Activated CD4-positive, alpha-beta T cell treated with anti-CD3 and anti-CD28 coated beads for 36 hours (primary cell): Measurements from ENCODE around the gene OAS2. TPM values are rescaled to one million over a fixed set of nuclear protein-coding genes. Genes with fewer than 3 reads are reported as not detected.

Source experiments
- ATAC-seq: fragments of 200-7000 bp; cut with Tn5 transposase; one replicate; pipeline ENCODE4 v1.10.0; 2021; ENCODE audit warnings: mild to moderate bottlenecking, moderate library complexity
- CTCF ChIA-PET: fragments of 350-600 bp; sonication (Branson Sonifier 250); formaldehyde crosslinking; loops from one replicate; lab custom pipeline; 2021; ENCODE audit warnings: antibody characterized with exemption; lab: Charles Lee
- POLR2A ChIA-PET: fragments of 350-600 bp; sonication (Branson Sonifier 250); formaldehyde crosslinking; loops from one replicate; lab custom pipeline; 2021; ENCODE audit warnings: antibody characterized with exemption, inconsistent platforms; lab: Charles Lee
- DNase-seq: peaks from one replicate; pipeline ENCODE4 v3.0.0-alpha.2; 2020
- H3K27ac Mint-ChIP-seq: one replicate; pipeline ENCODE4 v1.8.0; 2021; ENCODE audit warnings: mixed read lengths
- H3K27me3 Mint-ChIP-seq: one replicate; pipeline ENCODE4 v1.8.0; 2021; ENCODE audit warnings: mixed read lengths
- H3K36me3 Mint-ChIP-seq: one replicate; pipeline ENCODE4 v1.8.0; 2021; ENCODE audit warnings: low read depth, mixed read lengths
- H3K4me1 Mint-ChIP-seq: one replicate; pipeline ENCODE4 v1.8.0; 2021; ENCODE audit warnings: mixed read lengths
- H3K4me3 Mint-ChIP-seq: one replicate; pipeline ENCODE4 v1.8.0; 2021; ENCODE audit warnings: mild to moderate bottlenecking, moderate library complexity, mixed read lengths
- H3K9me3 Mint-ChIP-seq: one replicate; pipeline ENCODE4 v1.8.0; 2021; ENCODE audit warnings: low read depth, mixed read lengths
- intact Hi-C, 2 experiments: fragments of 100-400 bp; cut with DNase I in 1 of 2; cut with micrococcal nuclease in 1 of 2; formaldehyde crosslinking; loops; one replicate each; pipeline versions ENCODE4 v1.14.2 to v1.15.1; 2022 to 2024; cut with DNase I, micrococcal nuclease
- total RNA-seq, 2 experiments: library from RNA; stranded (reverse); gene quantifications; one replicate each; pipeline ENCODE4 v1.2.3, GENCODE V29; 2021

The OAS2 gene, protein sequence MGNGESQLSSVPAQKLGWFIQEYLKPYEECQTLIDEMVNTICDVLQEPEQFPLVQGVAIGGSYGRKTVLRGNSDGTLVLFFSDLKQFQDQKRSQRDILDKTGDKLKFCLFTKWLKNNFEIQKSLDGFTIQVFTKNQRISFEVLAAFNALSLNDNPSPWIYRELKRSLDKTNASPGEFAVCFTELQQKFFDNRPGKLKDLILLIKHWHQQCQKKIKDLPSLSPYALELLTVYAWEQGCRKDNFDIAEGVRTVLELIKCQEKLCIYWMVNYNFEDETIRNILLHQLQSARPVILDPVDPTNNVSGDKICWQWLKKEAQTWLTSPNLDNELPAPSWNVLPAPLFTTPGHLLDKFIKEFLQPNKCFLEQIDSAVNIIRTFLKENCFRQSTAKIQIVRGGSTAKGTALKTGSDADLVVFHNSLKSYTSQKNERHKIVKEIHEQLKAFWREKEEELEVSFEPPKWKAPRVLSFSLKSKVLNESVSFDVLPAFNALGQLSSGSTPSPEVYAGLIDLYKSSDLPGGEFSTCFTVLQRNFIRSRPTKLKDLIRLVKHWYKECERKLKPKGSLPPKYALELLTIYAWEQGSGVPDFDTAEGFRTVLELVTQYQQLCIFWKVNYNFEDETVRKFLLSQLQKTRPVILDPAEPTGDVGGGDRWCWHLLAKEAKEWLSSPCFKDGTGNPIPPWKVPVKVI
- total RNA-seq: 100 to 1,000 TPM; 148 to 278 TPM

DNA sequence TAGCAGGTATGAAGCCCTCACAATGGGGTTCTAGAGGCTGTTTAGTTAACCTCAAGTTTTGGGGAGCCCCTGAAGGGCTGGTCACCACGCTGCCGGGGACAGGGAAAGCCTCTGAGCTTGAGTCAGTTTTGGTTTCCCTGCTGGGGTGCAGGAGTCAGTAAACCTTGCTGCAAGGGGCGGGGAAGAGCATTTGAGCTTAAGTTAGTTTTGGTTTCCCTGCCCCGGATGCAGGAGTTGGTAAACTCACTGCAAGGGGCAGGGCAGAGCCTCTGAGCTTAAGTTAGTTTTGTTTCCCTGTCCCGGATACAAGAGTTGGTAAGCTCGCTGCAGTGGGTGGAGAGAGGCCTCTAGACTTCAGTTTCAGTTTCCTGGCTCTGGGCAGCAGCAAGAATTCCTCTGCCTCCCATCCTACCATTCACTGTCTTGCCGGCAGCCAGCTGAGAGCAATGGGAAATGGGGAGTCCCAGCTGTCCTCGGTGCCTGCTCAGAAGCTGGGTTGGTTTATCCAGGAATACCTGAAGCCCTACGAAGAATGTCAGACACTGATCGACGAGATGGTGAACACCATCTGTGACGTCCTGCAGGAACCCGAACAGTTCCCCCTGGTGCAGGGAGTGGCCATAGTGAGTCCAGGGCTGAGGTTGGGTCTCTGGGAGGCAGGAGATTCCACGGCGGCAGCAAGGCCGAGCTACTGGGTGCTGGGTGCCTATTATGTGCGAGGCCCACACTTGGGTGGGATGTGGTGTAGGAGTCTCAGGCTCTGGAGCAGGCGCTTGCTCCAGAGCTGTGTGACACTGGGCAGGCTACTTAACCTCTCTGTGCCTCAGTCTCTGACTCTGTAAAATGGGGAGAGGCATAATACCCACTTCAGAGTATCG is at the start of gene OAS2:
Gene OAS2 (plus strand): TSS at position 357 of the 878 bp plus-strand sequence. CDS start 90 bp downstream, at position 447.
- ATAC-seq (peak; percentile 93), DNase-seq (peak; percentile 90)
- peak within 1 kb of the TSS; percentile 100 for H3K4me3 Mint-ChIP-seq
- POLR2A ChIA-PET: interaction anchor here (0.6 to 2.6 kb wide), 9 partner anchors 9 to 75 kb away, joined by 3 to 16 read pairs (median 4); partner anchors contain the start of gene OAS1
- intact Hi-C loops: loop anchor here (1.0 to 10.0 kb wide), 10 partner anchors 40 to 986 kb away; partner anchors contain the start of genes OAS3 (in 2 of the 2), DDX54 (in 1 of the 2), ERP29 (in 1 of the 2) and OAS1 (in 1 of the 2)
- H3K36me3 Mint-ChIP-seq: peaks cover 49% of the 10 kb centered on the region
- H3K9me3 Mint-ChIP-seq: peaks cover 11% of the 10 kb centered on the region
- H3K27me3 Mint-ChIP-seq: no peaks in the 10 kb centered on the region
- H3K27ac Mint-ChIP-seq: peak within 1 kb of the TSS; percentile 100
- H3K4me1 Mint-ChIP-seq: peaks cover 44% of the 10 kb centered on the region
- CTCF ChIA-PET: interaction anchor here (0.6 to 6.2 kb wide), 17 partner anchors 13 to 255 kb away, joined by 3 to 106 read pairs (median 3); partner anchors contain the start of genes OAS1 and OAS3

DNA sequence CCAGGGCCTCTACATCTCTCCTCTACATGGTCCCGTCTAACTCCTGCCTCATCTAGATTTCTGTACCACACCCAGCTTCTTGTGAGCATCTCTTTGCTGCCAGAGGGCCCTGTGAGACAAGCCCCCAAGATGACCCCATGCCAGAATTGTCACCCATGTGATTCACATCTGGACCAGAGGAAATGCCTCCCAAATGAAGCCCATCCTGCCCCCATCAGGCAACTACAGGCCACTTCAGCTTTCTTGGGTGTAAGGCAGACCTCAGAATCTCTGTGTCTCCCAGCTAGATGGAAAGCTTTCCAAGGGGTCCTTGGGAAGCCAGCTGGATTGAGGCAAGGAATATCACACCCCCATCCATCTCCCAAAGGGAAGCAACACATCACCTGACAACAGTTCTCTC is 49.3 kb upstream of the OAS2 start:
- H3K4me1 Mint-ChIP-seq: peaks cover 4% of the 10 kb centered on the region
- ChIA-PET POLR2A (no interaction called here), CTCF (no interaction called here)
- no peak overlapping the region for H3K27ac Mint-ChIP-seq
- H3K9me3 Mint-ChIP-seq: peaks cover 6% of the 10 kb centered on the region
- H3K36me3 Mint-ChIP-seq: peaks cover 7% of the 10 kb centered on the region
- DNase-seq (no peak), ATAC-seq (no peak)
- no peaks in the 10 kb centered on the region for H3K27me3 Mint-ChIP-seq
- intact Hi-C loops: no loop called here
- H3K4me3 Mint-ChIP-seq: no peak overlapping the region

DNA sequence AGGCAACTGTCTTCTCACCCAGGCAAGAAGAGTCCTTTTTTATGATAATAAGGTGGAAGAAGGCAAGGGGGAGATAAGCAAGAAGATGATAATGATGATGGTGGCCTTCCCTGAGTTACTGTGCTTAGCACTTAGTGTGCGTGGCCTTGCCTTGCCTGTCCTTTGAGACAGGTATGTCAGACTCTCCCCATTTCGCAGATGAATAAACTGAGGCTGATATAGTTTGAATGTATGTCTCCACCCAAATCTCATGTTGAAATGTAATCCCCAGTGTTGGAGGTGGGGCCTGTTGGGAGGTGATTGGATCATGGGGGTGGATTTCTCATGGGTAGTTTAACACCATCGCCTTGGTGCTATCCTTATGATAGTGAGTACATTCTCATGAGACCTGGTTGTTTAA is 48.6 kb upstream of the OAS2 start:
- no peak for ATAC-seq
- Mint-ChIP-seq H3K4me1 (peaks cover 6% of the 10 kb centered on the region), H3K27ac (no peak overlapping the region), H3K9me3 (peaks cover 6% of the 10 kb centered on the region), H3K4me3 (no peak overlapping the region), H3K27me3 (no peaks in the 10 kb centered on the region), H3K36me3 (peaks cover 7% of the 10 kb centered on the region)
- DNase-seq: no peak
- ChIA-PET CTCF (interaction anchor here (0.6 kb wide), 1 partner anchor 78 kb away, joined by 3 read pairs; no protein-coding TSS in a partner anchor), POLR2A (no interaction called here)
- intact Hi-C loops: no loop called here

DNA sequence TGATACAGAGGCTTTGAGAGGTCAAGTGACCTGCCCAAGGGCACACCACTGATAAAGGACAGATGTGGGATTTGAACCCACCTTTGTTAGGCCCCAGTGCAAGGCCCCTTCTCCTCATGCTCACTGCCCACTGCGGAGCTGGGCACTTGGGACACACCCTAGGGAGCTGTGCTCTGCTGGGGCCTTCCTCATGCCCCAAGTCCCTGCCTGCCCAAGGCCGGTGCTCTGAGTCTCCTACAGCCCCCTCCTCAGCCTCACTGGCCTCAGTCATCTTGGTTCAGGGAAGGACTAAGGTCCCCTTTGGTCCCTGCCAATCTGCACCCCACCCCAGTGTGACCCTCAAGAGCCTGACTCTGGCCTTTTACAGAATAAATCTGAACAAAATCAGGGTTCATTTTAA is 48.0 kb upstream of the OAS2 start:
- peaks cover 7% of the 10 kb centered on the region for H3K4me1 Mint-ChIP-seq
- ChIA-PET POLR2A (no interaction called here), CTCF (interaction anchor here (0.7 kb wide), 1 partner anchor 174 kb away, joined by 3 read pairs; no protein-coding TSS in a partner anchor)
- intact Hi-C loops: no loop called here
- H3K27me3 Mint-ChIP-seq: no peaks in the 10 kb centered on the region
- peaks cover 6% of the 10 kb centered on the region for H3K9me3 Mint-ChIP-seq
- DNase-seq (no peak), ATAC-seq (no peak)
- no peak overlapping the region for H3K27ac Mint-ChIP-seq
- no peak overlapping the region for H3K4me3 Mint-ChIP-seq
- peaks cover 7% of the 10 kb centered on the region for H3K36me3 Mint-ChIP-seq

DNA sequence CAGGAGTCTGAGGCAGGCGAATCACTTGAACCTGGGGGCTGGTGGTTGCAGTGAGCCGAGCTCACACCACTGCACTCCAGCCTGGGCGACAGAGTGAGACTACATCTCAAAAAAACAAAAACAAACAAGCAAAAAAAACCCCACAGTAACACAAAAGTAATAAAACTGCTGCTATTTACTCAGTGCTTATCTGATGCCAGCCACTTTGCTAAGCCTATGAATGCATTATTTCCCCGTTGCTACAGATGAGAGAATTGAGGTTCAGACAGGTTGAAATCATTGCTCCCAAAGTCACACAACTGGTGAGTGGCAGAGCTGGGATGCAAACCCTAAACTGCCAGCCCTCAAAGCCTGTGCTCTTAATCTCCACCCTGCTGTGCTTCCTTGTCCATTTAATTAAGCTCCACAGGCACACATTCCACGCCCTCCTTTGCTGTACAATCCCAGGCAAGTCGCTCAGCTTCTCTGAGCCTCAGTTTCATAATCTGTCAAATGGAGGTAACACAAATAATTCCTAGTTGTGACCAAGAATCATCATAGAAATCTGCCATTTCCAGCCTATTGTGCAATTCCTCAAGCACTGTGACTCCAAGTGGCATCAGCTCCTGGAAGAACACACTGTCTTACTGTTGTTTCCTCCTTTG is 45.7 kb upstream of the OAS2 start:
- peaks cover 4% of the 10 kb centered on the region for H3K9me3 Mint-ChIP-seq
- ChIA-PET POLR2A (no interaction called here), CTCF (interaction anchor here (1.6 to 1.7 kb wide), 2 partner anchors 24 to 29 kb away, joined by 4 to 5 read pairs; no protein-coding TSS in a partner anchor)
- H3K4me3 Mint-ChIP-seq: no peak overlapping the region
- H3K27ac Mint-ChIP-seq: no peak overlapping the region
- ATAC-seq (no peak), DNase-seq (no peak)
- peaks cover 2% of the 10 kb centered on the region for H3K36me3 Mint-ChIP-seq
- no peaks in the 10 kb centered on the region for H3K27me3 Mint-ChIP-seq
- intact Hi-C loops: no loop called here
- H3K4me1 Mint-ChIP-seq: peaks cover 13% of the 10 kb centered on the region

DNA sequence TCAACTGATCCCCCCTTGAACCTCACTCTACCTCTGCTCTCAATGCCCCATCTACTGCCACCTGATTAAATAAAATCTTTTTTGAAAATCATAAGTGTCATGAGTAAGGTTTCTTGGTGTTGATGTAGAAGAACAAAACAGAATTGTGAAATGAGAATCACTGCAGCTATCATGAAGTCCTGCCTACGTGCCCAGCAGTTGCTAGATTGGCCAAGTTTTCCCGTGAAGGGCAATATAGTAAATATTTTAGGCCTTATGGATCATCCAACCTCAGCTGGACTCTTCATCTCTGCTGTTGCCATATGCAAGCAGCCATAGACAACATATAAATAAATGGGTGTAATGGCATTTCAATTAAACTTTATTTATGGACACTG is 45.2 kb upstream of the OAS2 start:
- DNase-seq (no peak), ATAC-seq (no peak)
- no peak overlapping the region for H3K27ac Mint-ChIP-seq
- POLR2A ChIA-PET: interaction anchor here (0.6 kb wide), 1 partner anchor 96 kb away, joined by 4 read pairs; no protein-coding TSS in a partner anchor
- no peaks in the 10 kb centered on the region for H3K27me3 Mint-ChIP-seq
- no peak overlapping the region for H3K4me3 Mint-ChIP-seq
- peaks cover 18% of the 10 kb centered on the region for H3K4me1 Mint-ChIP-seq
- no peaks in the 10 kb centered on the region for H3K36me3 Mint-ChIP-seq
- intact Hi-C loops: no loop called here
- CTCF ChIA-PET: interaction anchor here (1.6 kb wide), 1 partner anchor 25 kb away, joined by 5 read pairs; no protein-coding TSS in a partner anchor
- H3K9me3 Mint-ChIP-seq: peaks cover 2% of the 10 kb centered on the region

DNA sequence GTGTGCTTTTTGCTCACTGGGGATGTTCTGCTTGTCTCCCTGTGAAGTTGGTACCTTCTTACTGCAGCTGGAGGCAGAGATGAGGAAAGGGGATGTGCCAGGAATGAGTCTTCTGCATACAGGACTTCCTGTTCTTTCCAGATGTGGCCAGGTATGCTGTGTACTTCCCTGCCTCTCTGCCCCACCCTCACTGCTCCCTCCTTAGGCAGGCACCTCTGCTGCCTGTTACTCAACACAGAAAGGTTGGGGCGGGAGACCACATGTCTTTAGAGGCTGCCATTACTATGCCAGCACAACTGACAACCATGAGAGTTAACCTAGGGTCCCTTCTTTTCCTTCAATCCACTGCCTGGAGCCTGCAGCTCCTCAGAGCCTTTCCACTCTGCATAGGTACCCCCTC is 42.1 kb upstream of the OAS2 start:
- H3K4me3 Mint-ChIP-seq: no peak overlapping the region
- H3K9me3 Mint-ChIP-seq: peaks cover 2% of the 10 kb centered on the region
- POLR2A ChIA-PET: no interaction called here
- H3K27me3 Mint-ChIP-seq: no peaks in the 10 kb centered on the region
- DNase-seq (peak; percentile 15), ATAC-seq (no peak)
- H3K27ac Mint-ChIP-seq: no peak overlapping the region
- H3K36me3 Mint-ChIP-seq: peaks cover 2% of the 10 kb centered on the region
- CTCF ChIA-PET: no interaction called here
- H3K4me1 Mint-ChIP-seq: peaks cover 37% of the 10 kb centered on the region
- intact Hi-C loops: loop anchor here in 1 of 2 experiments (2.0 kb wide), 1 partner anchor 29 kb away; the partner anchor contains the start of gene OAS1

DNA sequence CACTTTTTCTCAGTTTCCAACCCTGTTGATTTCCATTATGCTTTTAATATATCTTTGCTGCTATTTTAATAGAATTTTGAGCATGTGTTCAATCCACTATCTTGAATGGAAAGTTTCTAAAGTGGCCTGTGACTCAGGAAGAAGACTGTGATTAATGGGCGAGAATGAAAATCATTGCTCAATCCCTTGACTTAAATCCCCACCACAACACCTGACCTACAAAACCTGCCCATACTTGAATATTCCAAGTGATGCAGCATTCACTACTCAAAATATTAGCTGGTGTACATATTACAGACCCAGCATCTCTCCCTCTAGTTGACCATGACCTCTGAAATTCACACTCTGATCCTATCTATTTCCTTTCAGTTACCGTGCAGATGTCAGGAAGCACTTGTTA is 41.4 kb upstream of the OAS2 start:
- ChIA-PET CTCF (interaction anchor here (1.0 to 2.0 kb wide), 3 partner anchors 37 to 56 kb away, joined by 3 to 8 read pairs (median 8); partner anchors contain the start of gene OAS2), POLR2A (no interaction called here)
- Mint-ChIP-seq H3K36me3 (peaks cover 2% of the 10 kb centered on the region), H3K27me3 (no peaks in the 10 kb centered on the region), H3K9me3 (peaks cover 2% of the 10 kb centered on the region), H3K4me3 (no peak overlapping the region), H3K4me1 (peaks cover 37% of the 10 kb centered on the region), H3K27ac (peak overlapping the region; percentile 11)
- no peak for ATAC-seq
- DNase-seq: no peak
- intact Hi-C loops: loop anchor here in 1 of 2 experiments (2.0 kb wide), 1 partner anchor 30 kb away; the partner anchor contains the start of gene OAS1

DNA sequence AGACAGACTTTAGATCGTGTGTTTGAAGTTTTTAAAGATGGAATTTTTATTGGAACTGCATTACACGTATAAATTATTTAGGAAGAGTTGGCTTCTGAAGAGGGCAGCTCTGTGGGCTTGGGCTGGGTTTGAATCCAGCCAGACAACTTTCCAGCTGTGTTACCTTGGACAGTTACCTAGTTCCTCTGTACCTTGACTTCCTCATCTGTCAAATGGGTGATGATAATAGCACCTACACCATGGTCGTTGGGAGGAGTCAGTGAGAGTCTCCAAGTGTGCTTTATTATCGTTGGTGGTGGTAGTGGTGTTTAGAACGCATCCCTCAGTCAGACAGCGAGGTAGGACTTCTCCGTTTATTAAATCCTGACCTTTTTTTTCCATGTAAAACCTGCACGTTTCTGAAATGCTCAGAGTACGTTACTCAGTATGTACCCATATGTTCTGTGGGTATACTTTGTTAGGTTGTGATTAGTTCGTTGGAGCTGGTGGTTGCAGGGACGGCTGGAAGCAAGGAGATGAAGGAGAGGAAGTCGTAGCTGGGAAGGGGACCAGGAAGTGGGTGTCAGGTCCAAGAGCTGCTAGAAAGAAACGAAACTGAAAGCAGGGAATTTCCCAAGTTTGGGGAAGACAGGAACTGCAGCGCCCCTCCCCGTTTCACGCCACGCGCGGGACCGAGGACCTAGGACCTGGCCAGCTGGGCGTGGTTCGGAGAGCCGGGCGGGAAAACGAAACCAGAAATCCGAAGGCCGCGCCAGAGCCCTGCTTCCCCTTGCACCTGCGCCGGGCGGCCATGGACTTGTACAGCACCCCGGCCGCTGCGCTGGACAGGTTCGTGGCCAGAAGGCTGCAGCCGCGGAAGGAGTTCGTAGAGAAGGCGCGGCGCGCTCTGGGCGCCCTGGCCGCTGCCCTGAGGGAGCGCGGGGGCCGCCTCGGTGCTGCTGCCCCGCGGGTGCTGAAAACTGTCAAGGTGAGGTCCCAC is 40.3 kb upstream of the OAS2 start, which contains the start of gene OAS3:
Gene OAS3 (plus strand): TSS at position 734 of the 979 bp plus-strand sequence. CDS start 57 bp downstream, at position 791.
- ChIA-PET POLR2A (interaction anchor here (1.2 kb wide), 1 partner anchor 13 kb away, joined by 3 read pairs; no protein-coding TSS in a partner anchor), CTCF (interaction anchor here (1.3 to 2.0 kb wide), 3 partner anchors 38 to 55 kb away, joined by 4 to 8 read pairs (median 8); partner anchors contain the start of gene OAS2)
- Mint-ChIP-seq H3K36me3 (peaks cover 2% of the 10 kb centered on the region), H3K27ac (peak within 1 kb of the TSS; percentile 89), H3K9me3 (peaks cover 2% of the 10 kb centered on the region), H3K4me1 (peaks cover 37% of the 10 kb centered on the region), H3K4me3 (peak within 1 kb of the TSS; percentile 78), H3K27me3 (no peaks in the 10 kb centered on the region)
- ATAC-seq: peak; percentile 61
- DNase-seq: peak; percentile 76
- intact Hi-C loops: loop anchor here (1.0 to 2.0 kb wide), 2 partner anchors 31 to 40 kb away; partner anchors contain the start of genes OAS1 (in 2 of the 2) and OAS2 (in 2 of the 2)
